ENCODE results near the gene ENC1.

Gene ENC1

DNA sequence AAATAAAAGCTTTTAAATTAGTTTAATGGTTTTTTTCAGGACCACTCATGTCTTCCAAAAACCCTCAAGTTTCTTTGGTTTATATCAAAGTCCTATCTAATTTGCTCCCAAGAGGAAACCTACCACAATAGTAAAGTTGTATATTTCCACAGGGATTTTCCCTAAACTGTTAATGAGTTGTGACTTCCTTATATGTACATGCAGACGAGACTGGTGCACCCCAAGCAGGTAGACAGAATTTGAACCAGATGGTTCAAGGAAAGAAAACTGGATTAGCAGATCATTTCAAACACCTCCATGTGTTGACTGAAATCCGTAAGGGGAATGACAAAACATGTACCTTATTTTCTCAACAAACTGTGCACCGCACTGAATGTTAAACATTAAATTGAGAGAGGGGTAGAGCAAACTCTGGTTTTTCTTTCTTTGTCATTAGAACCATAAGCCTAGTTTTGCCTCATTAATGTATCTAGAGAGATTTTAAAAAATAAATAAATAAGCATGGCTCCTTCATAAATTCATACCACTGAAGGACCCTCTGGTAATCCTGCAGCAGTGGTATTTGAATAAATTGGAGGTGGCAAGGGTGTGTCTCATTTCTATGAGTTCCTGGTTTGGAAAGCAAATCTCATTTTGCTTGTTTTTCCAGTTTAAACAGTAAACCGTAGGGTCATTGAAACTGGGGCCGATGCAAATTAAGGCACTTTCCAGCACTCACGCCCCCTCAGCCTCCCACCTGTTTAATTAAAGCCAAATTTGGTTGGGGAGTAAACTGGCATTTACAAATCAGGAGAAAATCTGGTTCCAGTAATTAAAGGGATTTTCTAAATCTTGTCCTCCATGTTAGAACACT lies 51.1 kb downstream of the ENC1 start:
- H3K27ac ChIP-seq (ENCODE audit: low read depth in 2 of 2, low read length in 2 of 2), result peak overlapping the region; percentile 82 to 84
- peaks cover 4 to 10% of the 10 kb centered on the region in 2 donors for H3K4me1 ChIP-seq (ENCODE audit: control insufficient read depth in 2 of 2, insufficient read depth in 2 of 2, low read length in 2 of 2)
- H3K36me3 ChIP-seq (ENCODE audit: control insufficient read depth in 2 of 2, insufficient read depth in 2 of 2, low read length in 2 of 2), result no peaks in the 10 kb centered on the region
- H3K4me3 ChIP-seq (ENCODE audit: low read length in 2 of 2), result peak overlapping the region in 1 of 2 donors; percentile 1
- no peaks in the 10 kb centered on the region for H3K9me3 ChIP-seq (ENCODE audit: control insufficient read depth in 2 of 2, low read length in 2 of 2)
- H3K9ac ChIP-seq (ENCODE audit: low read depth in 1 of 2, low read length in 2 of 2), result no peak overlapping the region
- no peaks in the 10 kb centered on the region for H3K27me3 ChIP-seq (ENCODE audit: control insufficient read depth in 2 of 2, insufficient read depth in 2 of 2, low read length in 2 of 2)

DNA sequence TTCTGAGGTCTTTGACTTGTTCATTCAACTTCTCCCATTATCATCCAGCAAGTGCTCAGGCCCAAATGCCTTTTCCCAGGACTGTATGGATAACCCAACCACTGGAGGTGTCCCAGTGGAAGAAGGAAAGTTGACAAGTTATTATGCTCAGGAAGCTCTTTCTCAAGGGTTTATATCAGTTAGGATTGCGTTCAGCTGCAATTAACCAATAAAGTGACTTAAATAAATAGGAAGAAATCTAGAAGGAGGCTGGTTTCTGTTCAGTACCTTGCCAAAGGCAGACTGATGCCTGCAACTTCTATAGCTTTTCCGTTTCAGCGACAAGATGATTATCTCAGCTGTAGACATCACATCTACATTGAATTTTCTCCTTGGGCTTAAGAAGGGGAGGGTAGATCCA lies 52.1 kb downstream of the ENC1 start:
- H3K9me3 ChIP-seq (ENCODE audit: control insufficient read depth in 2 of 2, low read length in 2 of 2), result no peaks in the 10 kb centered on the region
- no peak overlapping the region for H3K9ac ChIP-seq (ENCODE audit: low read depth in 1 of 2, low read length in 2 of 2)
- no peaks in the 10 kb centered on the region for H3K36me3 ChIP-seq (ENCODE audit: control insufficient read depth in 2 of 2, insufficient read depth in 2 of 2, low read length in 2 of 2)
- no peaks in the 10 kb centered on the region for H3K27me3 ChIP-seq (ENCODE audit: control insufficient read depth in 2 of 2, insufficient read depth in 2 of 2, low read length in 2 of 2)
- peaks cover 4 to 10% of the 10 kb centered on the region in 2 donors for H3K4me1 ChIP-seq (ENCODE audit: control insufficient read depth in 2 of 2, insufficient read depth in 2 of 2, low read length in 2 of 2)
- peak overlapping the region; percentile 82 to 84 for H3K27ac ChIP-seq (ENCODE audit: low read depth in 2 of 2, low read length in 2 of 2)
- peak overlapping the region in 1 of 2 donors; percentile 17 for H3K4me3 ChIP-seq (ENCODE audit: low read length in 2 of 2)

GRCh38 chr5:74587890-74588289 lies 52.6 kb downstream of the ENC1 start:
- H3K36me3 ChIP-seq (ENCODE audit: control insufficient read depth in 2 of 2, insufficient read depth in 2 of 2, low read length in 2 of 2), result no peaks in the 10 kb centered on the region
- H3K9ac ChIP-seq (ENCODE audit: low read depth in 1 of 2, low read length in 2 of 2), result no peak overlapping the region
- H3K27ac ChIP-seq (ENCODE audit: low read depth in 2 of 2, low read length in 2 of 2), result peak overlapping the region; percentile 82 to 84
- no peaks in the 10 kb centered on the region for H3K27me3 ChIP-seq (ENCODE audit: control insufficient read depth in 2 of 2, insufficient read depth in 2 of 2, low read length in 2 of 2)
- H3K4me3 ChIP-seq (ENCODE audit: low read length in 2 of 2), result no peak overlapping the region
- peaks cover 4 to 10% of the 10 kb centered on the region in 2 donors for H3K4me1 ChIP-seq (ENCODE audit: control insufficient read depth in 2 of 2, insufficient read depth in 2 of 2, low read length in 2 of 2)
- H3K9me3 ChIP-seq (ENCODE audit: control insufficient read depth in 2 of 2, low read length in 2 of 2), result no peaks in the 10 kb centered on the region

DNA sequence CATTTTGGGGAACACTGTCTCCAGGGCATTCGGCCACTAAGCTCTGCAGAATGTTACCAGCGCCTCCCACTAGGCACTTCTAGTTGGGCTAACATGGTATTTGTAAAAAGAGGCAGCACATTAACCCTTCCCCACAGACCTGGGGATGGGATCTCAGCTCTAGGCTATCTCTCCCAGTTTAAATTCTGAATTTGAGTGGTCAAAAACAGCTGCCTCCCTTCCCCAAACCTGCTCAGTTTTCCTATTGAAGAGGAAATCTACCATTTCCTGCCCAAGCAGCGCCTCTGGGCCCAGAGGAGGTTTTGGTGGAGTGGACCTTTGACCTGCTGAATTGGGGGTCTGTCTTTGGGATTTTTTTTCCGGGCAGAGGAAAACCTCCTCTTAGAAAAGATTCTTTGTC lies 53.2 kb downstream of the ENC1 start:
- Histone ChIP-seq H3K27ac (ENCODE audit: low read depth in 2 of 2, low read length in 2 of 2) (no peak overlapping the region), H3K36me3 (ENCODE audit: control insufficient read depth in 2 of 2, insufficient read depth in 2 of 2, low read length in 2 of 2) (no peaks in the 10 kb centered on the region), H3K4me1 (ENCODE audit: control insufficient read depth in 2 of 2, insufficient read depth in 2 of 2, low read length in 2 of 2) (peaks cover 4 to 10% of the 10 kb centered on the region in 2 donors), H3K27me3 (ENCODE audit: control insufficient read depth in 2 of 2, insufficient read depth in 2 of 2, low read length in 2 of 2) (no peaks in the 10 kb centered on the region), H3K9ac (ENCODE audit: low read depth in 1 of 2, low read length in 2 of 2) (no peak overlapping the region), H3K9me3 (ENCODE audit: control insufficient read depth in 2 of 2, low read length in 2 of 2) (no peaks in the 10 kb centered on the region), H3K4me3 (ENCODE audit: low read length in 2 of 2) (no peak overlapping the region)

- Histone ChIP-seq H3K9ac (ENCODE audit: low read depth in 1 of 2, low read length in 2 of 2) (no peak overlapping the region), H3K27ac (ENCODE audit: low read depth in 2 of 2, low read length in 2 of 2) (no peak overlapping the region), H3K36me3 (ENCODE audit: control insufficient read depth in 2 of 2, insufficient read depth in 2 of 2, low read length in 2 of 2) (no peaks in the 10 kb centered on the region), H3K27me3 (ENCODE audit: control insufficient read depth in 2 of 2, insufficient read depth in 2 of 2, low read length in 2 of 2) (no peaks in the 10 kb centered on the region), H3K4me1 (ENCODE audit: control insufficient read depth in 2 of 2, insufficient read depth in 2 of 2, low read length in 2 of 2) (peaks cover 4 to 10% of the 10 kb centered on the region in 2 donors), H3K9me3 (ENCODE audit: control insufficient read depth in 2 of 2, low read length in 2 of 2) (no peaks in the 10 kb centered on the region), H3K4me3 (ENCODE audit: low read length in 2 of 2) (no peak overlapping the region)
These were observed 53.7 kb downstream of the ENC1 start for GRCh38 chr5:74586856-74587255.

DNA sequence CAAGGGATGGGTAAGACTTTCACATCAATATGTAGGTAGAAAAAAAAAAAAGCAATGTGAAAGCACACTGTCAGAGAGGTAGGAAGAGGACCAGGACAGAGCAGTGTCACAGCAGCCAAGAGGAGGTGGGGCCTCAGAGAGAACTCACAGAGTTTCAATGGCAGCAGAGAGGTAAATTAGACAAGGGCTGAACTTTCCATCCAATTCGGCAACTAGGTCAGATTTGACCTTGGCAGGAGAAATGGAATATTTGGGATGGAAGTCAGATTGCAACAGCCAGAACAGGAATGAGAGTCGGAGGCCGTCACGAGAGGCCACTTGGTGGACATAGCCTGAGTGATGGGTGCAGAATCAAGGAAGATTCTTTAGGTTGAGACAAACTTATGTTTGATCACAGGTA lies 57.7 kb downstream of the ENC1 start:
- Histone ChIP-seq H3K4me3 (ENCODE audit: low read length in 2 of 2) (no peak overlapping the region), H3K9me3 (ENCODE audit: control insufficient read depth in 2 of 2, low read length in 2 of 2) (no peaks in the 10 kb centered on the region), H3K36me3 (ENCODE audit: control insufficient read depth in 2 of 2, insufficient read depth in 2 of 2, low read length in 2 of 2) (no peaks in the 10 kb centered on the region), H3K27me3 (ENCODE audit: control insufficient read depth in 2 of 2, insufficient read depth in 2 of 2, low read length in 2 of 2) (no peaks in the 10 kb centered on the region), H3K9ac (ENCODE audit: low read depth in 1 of 2, low read length in 2 of 2) (no peak overlapping the region), H3K4me1 (ENCODE audit: control insufficient read depth in 2 of 2, insufficient read depth in 2 of 2, low read length in 2 of 2) (peaks cover 16 to 17% of the 10 kb centered on the region in 2 donors), H3K27ac (ENCODE audit: low read depth in 2 of 2, low read length in 2 of 2) (no peak overlapping the region)

GRCh38 chr5:74581988-74582365 lies 58.6 kb downstream of the ENC1 start:
- peaks cover 22 to 25% of the 10 kb centered on the region in 2 donors for H3K4me1 ChIP-seq (ENCODE audit: control insufficient read depth in 2 of 2, insufficient read depth in 2 of 2, low read length in 2 of 2)
- H3K9me3 ChIP-seq (ENCODE audit: control insufficient read depth in 2 of 2, low read length in 2 of 2), result no peaks in the 10 kb centered on the region
- H3K36me3 ChIP-seq (ENCODE audit: control insufficient read depth in 2 of 2, insufficient read depth in 2 of 2, low read length in 2 of 2), result no peaks in the 10 kb centered on the region
- H3K9ac ChIP-seq (ENCODE audit: low read depth in 1 of 2, low read length in 2 of 2), result no peak overlapping the region
- no peak overlapping the region for H3K4me3 ChIP-seq (ENCODE audit: low read length in 2 of 2)
- H3K27me3 ChIP-seq (ENCODE audit: control insufficient read depth in 2 of 2, insufficient read depth in 2 of 2, low read length in 2 of 2), result no peaks in the 10 kb centered on the region
- H3K27ac ChIP-seq (ENCODE audit: low read depth in 2 of 2, low read length in 2 of 2), result peak overlapping the region; percentile 75 to 86

GRCh38 chr5:74580729-74581109 lies 59.8 kb downstream of the ENC1 start:
- H3K36me3 ChIP-seq (ENCODE audit: control insufficient read depth in 2 of 2, insufficient read depth in 2 of 2, low read length in 2 of 2), result no peaks in the 10 kb centered on the region
- peak overlapping the region; percentile 2 to 33 for H3K4me3 ChIP-seq (ENCODE audit: low read length in 2 of 2)
- H3K9me3 ChIP-seq (ENCODE audit: control insufficient read depth in 2 of 2, low read length in 2 of 2), result no peaks in the 10 kb centered on the region
- no peak overlapping the region for H3K9ac ChIP-seq (ENCODE audit: low read depth in 1 of 2, low read length in 2 of 2)
- peaks cover 30 to 31% of the 10 kb centered on the region in 2 donors for H3K4me1 ChIP-seq (ENCODE audit: control insufficient read depth in 2 of 2, insufficient read depth in 2 of 2, low read length in 2 of 2)
- H3K27ac ChIP-seq (ENCODE audit: low read depth in 2 of 2, low read length in 2 of 2), result peak overlapping the region; percentile 70 to 82
- H3K27me3 ChIP-seq (ENCODE audit: control insufficient read depth in 2 of 2, insufficient read depth in 2 of 2, low read length in 2 of 2), result no peaks in the 10 kb centered on the region

DNA sequence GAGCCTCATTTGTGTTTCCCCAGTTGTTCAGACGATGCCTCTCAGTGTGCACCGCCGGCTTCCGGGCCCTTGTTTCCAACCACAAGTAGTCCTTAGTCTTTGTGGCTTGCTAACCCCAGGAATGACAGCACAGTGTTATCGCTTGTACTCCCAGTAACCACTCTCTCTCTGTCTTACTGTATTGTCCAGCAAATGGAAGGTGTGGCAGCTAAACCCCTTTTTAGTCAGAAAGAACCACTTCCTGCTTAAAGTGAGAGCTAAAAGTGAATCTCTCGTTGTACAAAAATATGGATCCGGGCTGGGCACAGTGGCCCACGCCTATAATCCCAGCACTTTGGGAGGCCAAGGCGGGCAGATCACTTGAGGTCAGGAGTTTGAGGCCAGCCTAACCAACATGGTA lies 61.3 kb downstream of the ENC1 start:
- H3K9ac ChIP-seq (ENCODE audit: low read depth in 1 of 2, low read length in 2 of 2), result no peak overlapping the region
- peaks cover 30 to 31% of the 10 kb centered on the region in 2 donors for H3K4me1 ChIP-seq (ENCODE audit: control insufficient read depth in 2 of 2, insufficient read depth in 2 of 2, low read length in 2 of 2)
- no peaks in the 10 kb centered on the region for H3K9me3 ChIP-seq (ENCODE audit: control insufficient read depth in 2 of 2, low read length in 2 of 2)
- no peak overlapping the region for H3K27ac ChIP-seq (ENCODE audit: low read depth in 2 of 2, low read length in 2 of 2)
- no peaks in the 10 kb centered on the region for H3K36me3 ChIP-seq (ENCODE audit: control insufficient read depth in 2 of 2, insufficient read depth in 2 of 2, low read length in 2 of 2)
- no peak overlapping the region for H3K4me3 ChIP-seq (ENCODE audit: low read length in 2 of 2)
- H3K27me3 ChIP-seq (ENCODE audit: control insufficient read depth in 2 of 2, insufficient read depth in 2 of 2, low read length in 2 of 2), result no peaks in the 10 kb centered on the region

- H3K36me3 ChIP-seq (ENCODE audit: control insufficient read depth in 2 of 2, insufficient read depth in 2 of 2, low read length in 2 of 2), result no peaks in the 10 kb centered on the region
- peaks cover 30 to 31% of the 10 kb centered on the region in 2 donors for H3K4me1 ChIP-seq (ENCODE audit: control insufficient read depth in 2 of 2, insufficient read depth in 2 of 2, low read length in 2 of 2)
- H3K27ac ChIP-seq (ENCODE audit: low read depth in 2 of 2, low read length in 2 of 2), result no peak overlapping the region
- H3K9ac ChIP-seq (ENCODE audit: low read depth in 1 of 2, low read length in 2 of 2), result no peak overlapping the region
- H3K27me3 ChIP-seq (ENCODE audit: control insufficient read depth in 2 of 2, insufficient read depth in 2 of 2, low read length in 2 of 2), result no peaks in the 10 kb centered on the region
- no peaks in the 10 kb centered on the region for H3K9me3 ChIP-seq (ENCODE audit: control insufficient read depth in 2 of 2, low read length in 2 of 2)
- no peak overlapping the region for H3K4me3 ChIP-seq (ENCODE audit: low read length in 2 of 2)
These were observed 62.0 kb downstream of the ENC1 start for GRCh38 chr5:74578356-74579044.
